IPS-11a (cell line): ENCODE measurements around the gene HRH2.

Experiments
- H3K4me3 ChIP-seq: one replicate; pipeline ENCODE4 v1.5.1; 2013; ENCODE audit warnings: low read depth, low read length, control low read depth

Gene HRH2

DNA sequence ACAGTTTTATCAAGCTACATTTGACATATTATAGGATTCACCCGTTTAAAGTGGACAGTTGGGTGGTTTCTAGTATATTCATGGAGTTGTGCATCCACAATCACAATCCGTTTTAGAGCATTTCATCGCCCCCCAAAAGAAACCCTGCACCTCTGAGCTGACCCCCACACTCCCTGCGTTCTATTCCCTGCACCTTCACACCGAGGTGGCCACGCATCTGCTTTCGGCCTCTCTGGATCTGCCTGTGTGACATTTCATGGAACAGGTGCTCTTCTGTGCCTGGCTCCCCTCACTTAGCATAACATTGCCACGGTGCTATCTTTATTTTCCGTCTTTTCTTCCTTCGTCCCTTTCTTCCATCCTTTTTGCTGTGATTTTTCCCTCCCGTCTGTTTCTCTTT lies 32.7 kb downstream of the HRH2 start:
- no peak overlapping the region for H3K4me3 ChIP-seq

- H3K4me3 ChIP-seq: no peak overlapping the region
Observed at GRCh38 chr5:175691761-175692160, 33.9 kb downstream of the HRH2 start.

GRCh38 chr5:175692235-175692995 lies 34.5 kb downstream of the HRH2 start:
- no peak overlapping the region for H3K4me3 ChIP-seq

DNA sequence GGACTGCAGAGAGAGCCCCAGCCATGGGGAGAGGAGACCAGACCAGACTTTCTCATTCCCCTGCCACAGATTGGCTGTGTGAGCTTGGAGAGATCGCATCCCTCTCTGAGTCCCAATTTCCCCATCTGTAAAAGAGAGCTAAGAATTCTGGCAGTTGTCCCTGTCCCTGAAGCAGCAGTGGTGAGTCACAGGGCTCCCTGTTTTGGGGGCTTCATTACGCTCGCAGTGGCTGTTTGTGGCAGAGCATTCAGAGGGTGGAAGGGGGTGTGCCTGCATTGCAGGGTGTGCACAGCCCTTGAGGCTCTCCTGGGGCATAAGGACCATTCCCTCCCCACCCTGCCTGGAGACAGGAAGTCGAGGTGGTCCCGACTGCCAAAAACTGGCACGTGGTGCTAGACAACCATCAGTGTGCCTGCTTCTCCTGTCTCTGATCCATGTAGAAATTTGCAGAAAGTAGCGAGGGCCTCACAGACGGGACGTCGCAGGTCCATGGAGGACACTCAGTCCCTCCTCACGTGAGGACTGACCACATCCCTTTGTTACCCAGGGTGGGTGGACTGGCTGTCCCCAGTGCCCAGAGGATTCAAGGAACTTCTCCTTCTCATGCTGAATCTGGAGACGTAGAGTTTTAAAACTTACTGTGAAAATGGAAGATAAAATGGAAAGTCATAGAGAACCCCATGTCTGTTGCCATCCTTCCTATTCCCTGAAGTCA lies 35.3 kb downstream of the HRH2 start:
- no peak overlapping the region for H3K4me3 ChIP-seq

- H3K4me3 ChIP-seq: no peak overlapping the region
Observed at GRCh38 chr5:175693741-175694140, 35.9 kb downstream of the HRH2 start.

DNA sequence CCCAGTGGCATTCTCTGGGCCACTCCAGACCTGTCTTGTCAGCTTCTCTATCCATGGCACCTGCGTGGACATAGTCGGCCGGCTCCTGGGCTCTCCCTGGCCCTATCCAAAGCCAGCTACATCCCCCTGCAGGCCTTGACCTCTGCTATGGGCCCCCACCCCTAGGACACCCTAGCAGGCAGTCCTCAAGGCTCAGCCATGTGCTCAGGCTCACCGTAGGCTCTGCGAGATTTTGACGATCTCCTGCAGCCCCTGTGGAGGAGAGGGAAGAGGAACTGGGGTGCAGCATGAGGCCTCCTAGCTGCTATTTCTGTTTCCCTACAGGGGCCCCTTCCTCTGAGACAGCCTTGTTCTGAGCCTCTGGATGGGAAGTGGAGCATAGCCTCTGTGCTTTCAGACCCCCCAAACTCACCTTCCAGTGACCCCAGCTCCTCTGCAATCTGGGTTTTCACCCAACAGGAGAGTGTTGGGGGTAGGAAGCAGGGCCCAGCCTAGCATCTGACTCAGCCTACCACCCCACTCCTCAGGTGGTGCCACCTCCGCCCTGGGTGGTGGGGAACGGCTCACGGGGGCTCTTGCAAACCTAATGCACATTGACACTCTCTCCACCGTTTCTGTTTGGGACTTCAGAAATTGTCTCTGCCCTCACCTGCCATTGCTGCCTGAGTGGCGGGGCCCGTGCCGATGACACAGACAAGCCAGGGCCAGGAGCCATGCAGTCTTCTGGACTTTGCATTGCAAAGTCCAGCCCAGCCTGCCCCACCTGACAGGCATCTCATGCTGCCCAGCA lies 36.7 kb downstream of the HRH2 start:
- no peak overlapping the region for H3K4me3 ChIP-seq

- no peak overlapping the region for H3K4me3 ChIP-seq
Observed at GRCh38 chr5:175695161-175696126, 37.6 kb downstream of the HRH2 start.

DNA sequence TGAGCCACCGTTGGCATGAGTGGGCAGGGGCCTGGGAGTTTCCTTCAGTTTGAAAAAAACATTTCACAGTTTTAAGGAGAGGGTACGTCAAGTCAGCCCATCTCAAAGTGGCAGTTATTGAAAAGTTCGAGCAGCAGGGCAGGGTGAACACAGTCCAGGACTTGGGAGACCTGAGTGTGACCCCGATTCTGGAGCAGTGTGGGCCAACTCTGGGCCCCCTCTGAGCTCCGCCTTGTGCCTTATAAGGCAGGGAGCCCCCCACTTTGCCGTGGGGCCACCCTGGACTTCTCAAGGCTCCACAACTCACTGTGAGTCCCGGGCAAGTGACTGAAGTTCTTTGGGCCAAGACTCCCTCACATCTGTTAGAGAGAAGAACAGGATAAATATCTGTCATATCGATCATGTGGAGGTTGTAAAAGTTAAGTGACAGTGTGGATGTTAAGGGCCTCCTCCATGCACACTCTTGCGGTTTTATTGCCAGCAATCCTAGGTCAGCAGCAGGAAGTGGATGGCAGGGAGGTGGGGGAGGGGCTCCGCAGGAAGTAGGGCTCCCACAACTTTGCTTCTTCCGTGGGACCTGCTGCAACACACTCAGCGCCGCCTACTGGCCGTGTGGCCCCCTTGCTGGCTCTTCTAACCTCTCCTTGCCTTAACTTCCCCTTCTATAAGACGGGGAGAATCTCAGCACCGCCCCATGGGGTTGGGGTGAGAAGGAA lies 38.4 kb downstream of the HRH2 start:
- no peak overlapping the region for H3K4me3 ChIP-seq

- no peak overlapping the region for H3K4me3 ChIP-seq
Observed at GRCh38 chr5:175696855-175697198, 39.0 kb downstream of the HRH2 start.

DNA sequence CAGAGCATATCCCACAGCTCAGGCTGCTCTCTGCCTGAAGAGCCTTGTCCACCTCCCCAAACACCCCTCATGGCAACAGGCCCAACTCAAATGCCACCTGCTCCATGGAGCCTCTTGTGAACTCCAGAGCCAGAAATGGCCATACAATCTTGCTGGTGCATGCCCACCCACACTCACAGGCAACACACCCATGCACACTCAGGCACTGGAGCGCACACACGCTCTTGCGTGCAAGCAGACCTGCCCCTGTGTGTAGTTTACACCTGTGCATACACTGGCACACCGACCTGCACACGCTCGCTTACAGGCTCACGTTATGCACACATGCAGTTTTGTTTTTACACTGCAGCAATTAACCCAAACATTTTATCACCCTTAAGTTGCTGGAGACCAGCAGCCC lies 40.0 kb downstream of the HRH2 start:
- H3K4me3 ChIP-seq: no peak overlapping the region

- H3K4me3 ChIP-seq: no peak overlapping the region
Observed at GRCh38 chr5:175698401-175699115, 40.7 kb downstream of the HRH2 start.

GRCh38 chr5:175700991-175701390 lies 43.1 kb downstream of the HRH2 start:
- no peak overlapping the region for H3K4me3 ChIP-seq

- H3K4me3 ChIP-seq: no peak overlapping the region
Observed at GRCh38 chr5:175701797-175702196, 43.9 kb downstream of the HRH2 start.

GRCh38 chr5:175706499-175706898 lies 48.6 kb downstream of the HRH2 start:
- no peak overlapping the region for H3K4me3 ChIP-seq

DNA sequence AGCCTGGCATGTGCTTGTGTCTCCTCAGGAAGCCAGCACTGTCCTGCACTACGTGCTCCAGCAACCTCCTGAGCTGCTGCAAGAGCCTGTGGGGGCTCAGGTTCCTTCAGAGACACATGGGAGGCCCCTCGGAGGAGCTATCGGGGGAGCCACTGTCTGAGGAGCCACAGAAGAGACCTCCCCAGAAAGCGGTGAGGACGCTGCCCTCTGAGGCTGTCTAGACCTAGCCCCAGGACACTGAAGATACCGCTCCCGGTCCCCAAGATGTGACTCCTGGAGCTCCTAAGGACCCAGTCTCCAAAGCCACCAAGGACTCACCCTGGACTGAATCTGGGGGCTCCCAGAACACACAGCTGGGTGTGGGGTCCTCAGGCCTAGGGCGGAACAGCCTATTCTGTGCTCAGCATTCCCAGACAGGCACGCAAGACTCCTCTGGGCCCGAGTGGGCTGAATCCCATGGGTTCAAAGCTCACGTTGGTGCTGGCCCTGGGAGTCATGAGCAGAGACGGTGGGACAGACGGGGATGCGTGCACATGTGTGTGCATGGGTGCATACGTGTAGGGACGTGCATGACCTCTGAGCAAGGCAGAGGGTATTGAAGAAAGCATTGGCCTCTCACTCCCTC lies 50.0 kb downstream of the HRH2 start:
- no peak overlapping the region for H3K4me3 ChIP-seq

GRCh38 chr5:175709276-175709781 lies 51.5 kb downstream of the HRH2 start:
- H3K4me3 ChIP-seq: no peak overlapping the region

DNA sequence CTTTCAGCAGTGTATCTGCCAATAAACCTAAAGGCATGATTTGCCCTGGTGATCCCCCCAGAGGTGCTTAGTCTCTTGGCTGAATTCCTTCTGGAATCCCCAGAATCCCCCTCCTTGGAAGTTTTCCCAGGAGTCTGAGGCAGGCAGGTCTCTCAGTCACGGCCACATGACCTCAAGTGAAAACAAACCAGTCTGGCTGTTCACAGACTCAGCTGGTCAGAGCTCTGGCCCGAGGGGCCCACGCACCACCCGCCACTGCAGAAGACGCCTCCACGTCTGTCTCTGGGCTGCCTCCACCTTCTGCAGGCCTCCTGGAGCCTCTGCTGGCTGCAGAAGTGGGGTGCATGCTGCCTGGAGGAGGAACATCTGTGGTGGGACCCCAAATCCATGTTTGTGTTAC lies 52.5 kb downstream of the HRH2 start:
- H3K4me3 ChIP-seq: no peak overlapping the region

DNA sequence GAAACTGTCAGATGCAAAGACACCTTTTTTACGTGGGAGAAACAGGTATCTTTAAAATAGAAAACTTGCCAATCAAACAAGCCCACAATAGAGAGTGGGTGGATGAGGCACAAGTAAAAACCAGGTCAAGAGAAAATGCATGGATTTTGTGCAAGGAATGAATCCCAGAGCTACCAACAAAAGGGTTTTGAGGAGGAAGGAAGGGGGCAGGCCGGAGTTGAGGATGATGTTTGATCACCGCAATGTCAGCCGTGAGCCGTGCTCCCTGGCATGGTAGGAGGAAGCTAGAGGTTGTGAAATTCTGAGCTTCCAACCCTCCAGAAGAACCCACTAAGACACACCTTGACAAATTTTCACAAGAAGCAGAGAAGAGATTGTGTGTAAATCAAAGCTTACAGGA lies 53.2 kb downstream of the HRH2 start:
- no peak overlapping the region for H3K4me3 ChIP-seq
